COLO668 (cell line): ENCODE results near the gene TSC22D1.
A peak's percentile ranks its signal among the peaks of the same experiment; 100 is the strongest.

Experiments
- DNase-seq: peaks from one replicate; lab custom pipeline; 2025; ENCODE audit not compliant: unreplicated experiment; lab: John Stamatoyannopoulos, UW

TSC22D1 gene

DNA sequence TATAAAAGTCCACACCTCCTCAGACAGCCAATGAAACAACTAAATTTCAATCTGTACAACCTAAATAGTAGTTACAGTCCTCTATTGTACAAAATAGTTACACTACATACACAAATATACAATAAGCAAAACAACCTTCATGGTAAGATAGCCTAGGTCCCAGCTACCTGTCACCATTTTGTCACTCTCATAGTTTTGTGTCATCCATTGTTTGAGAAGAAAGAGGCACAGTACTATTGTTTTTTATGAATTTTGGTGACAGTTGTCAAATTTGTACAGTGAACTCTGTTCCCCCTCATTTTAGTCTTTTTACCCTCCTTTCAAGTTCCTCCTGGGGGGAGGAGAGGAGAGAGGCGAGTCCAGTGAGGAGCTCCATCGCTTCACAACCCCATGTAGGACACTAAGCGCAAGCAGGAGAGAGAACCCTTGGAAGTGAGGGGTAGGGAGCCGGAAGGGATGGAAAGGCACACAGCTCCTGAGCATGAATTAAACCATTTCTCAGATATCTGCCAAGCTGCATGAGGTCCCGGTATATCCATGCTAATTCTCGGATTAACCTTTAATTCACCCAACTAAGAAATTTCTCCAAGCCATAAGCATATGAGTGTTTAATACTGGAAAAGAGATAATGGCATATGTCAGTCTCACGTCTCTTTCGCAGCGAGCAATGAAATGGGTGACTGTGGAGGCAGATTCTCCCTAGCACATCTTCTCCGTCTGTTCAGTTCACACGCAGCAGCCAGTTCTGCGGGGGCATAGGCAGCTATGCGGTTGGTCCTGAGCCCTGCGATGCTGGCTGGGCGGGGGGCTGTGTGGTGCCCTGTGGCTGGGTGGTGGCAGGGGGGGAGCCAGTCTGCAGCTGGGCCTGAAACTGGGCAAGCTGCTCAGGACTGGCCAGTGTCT, 142.0 kb downstream of the TSC22D1 start:
- DNase-seq: no peak

- no peak for DNase-seq
Measured at GRCh38 chr13:44432650-44433049, 143.5 kb downstream of the TSC22D1 start.

GRCh38 chr13:44431150-44431549, 145.0 kb downstream of the TSC22D1 start:
- peak; percentile 61 for DNase-seq

- DNase-seq: no peak
Measured at GRCh38 chr13:44429311-44429710, 146.8 kb downstream of the TSC22D1 start.

DNA sequence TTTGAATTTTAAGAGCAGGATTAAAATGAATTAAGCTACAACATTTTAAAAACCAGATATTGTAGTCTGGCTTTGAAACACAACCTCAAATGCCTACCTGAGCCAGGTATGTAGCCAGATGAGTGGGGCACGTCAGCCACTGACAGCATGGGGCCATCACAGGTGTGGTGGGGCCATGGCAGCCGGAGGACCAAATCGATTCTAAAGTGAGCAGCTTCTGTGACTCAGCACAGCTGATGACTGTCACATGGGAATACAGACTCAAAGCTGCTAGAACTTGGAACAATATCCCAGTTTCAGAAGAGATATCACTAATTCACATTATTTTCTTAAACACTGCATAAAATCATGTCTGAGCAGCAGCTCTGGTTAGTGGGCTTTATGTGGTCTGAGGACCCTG, 149.7 kb downstream of the TSC22D1 start:
- no peak for DNase-seq

DNA sequence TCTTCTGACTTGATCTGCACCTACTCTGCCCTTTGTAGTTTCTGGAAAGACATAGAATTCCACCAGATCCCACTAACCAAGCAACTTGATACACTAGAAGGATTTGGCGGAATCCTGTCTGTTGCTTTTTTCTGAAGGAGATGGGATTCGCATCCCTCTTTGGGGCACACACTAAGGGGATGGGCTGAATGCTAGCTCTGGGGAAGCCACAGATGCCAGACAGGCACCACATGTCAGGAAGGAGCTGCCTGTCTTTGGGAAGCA, 150.4 kb downstream of the TSC22D1 start:
- DNase-seq: no peak

- DNase-seq: peak; percentile 44
Measured at GRCh38 chr13:44425041-44425814, 150.9 kb downstream of the TSC22D1 start.

DNA sequence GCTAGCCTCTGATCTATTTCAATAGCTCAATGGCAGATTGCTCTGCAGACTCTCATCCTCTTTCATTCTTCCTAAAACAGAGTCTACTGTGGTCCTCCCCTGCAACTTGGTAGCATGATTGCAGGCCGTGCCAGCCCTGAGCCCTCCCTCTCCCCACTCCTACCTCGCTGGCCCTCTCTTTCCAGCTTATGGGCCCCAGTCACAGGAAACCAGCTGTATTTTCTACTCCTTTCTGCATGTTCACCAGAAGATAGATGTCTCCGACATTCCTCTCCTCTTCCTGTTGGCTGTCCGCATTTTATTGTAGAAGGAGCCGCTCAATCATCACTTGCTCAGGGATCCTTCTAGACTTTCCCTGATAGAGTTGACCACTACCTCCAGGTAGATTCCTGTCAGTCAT, 152.3 kb downstream of the TSC22D1 start:
- DNase-seq: no peak

GRCh38 chr13:44422755-44423643, 153.1 kb downstream of the TSC22D1 start:
- DNase-seq: peak; percentile 58

DNA sequence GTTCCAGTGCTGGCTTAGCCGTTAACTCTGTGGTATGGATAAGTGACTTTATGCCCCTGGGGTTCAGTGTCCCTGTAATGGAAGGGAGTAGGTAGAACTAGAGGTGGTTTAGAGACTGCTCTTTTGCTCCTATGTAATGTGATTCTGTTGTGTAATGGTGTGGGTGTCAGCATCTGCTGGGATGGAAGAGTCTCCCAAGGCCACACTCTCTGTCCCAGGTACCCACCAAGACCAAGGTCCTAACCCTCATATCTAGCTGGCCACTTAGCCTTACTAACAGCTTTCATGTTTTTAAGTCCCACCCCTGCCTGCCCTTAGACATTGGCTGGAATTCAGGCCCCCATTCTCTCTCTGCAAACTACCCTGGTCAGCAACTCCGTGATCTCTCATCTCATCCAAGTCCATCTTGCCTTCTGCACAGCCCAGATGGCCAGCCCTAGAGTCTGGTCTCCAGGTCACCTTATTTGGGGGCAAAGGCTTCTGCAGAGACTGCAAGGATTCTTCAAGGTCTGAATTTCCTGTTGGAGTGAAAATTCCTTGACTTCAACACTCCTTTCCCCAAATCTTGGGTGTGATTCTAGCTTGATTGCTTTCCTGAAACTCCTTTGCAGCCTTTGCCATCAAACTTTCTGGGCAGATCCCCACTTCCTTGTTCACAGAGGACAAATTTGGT, 154.1 kb downstream of the TSC22D1 start:
- DNase-seq: no peak

- no peak for DNase-seq
Measured at GRCh38 chr13:44420376-44421220, 155.5 kb downstream of the TSC22D1 start.

DNA sequence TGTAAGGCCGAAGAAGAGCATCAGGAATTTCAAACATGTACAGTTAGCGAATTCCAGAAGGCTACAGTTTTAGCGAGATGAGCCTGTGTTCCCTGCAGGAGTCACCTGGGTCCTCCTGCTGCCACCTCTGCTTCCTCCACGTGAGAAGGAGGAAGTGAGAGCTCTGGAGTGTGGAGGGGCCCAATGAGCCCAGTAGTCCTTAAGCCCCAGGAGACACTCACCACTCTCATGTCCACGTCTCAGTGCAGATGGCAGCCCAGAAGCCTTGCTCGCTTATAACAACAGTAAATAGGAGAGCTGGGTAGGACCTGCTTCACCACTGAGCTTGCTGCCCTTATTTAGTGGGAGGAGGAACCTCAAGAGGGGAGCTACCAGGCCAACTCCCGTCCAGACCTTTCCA, 158.3 kb downstream of the TSC22D1 start:
- no peak for DNase-seq

DNA sequence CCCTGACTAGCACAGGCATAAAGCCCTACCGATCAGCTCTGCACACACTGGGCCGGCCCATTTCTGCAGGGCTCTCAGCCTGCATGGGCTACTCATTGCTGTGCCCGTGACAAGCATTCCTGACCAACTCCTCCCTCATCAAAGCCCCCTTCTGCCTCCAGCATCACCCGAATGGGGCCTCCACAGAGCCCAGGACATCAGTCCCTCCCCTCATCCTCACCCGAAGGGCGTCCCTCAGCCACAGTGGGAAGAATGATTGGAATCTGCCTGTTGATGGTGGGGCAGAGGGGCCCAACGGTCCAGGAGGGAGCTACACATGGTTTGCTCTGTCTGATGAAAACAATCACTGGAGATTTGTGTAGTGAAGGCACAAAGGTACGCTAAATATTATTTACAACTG, 158.7 kb downstream of the TSC22D1 start:
- DNase-seq: no peak

DNA sequence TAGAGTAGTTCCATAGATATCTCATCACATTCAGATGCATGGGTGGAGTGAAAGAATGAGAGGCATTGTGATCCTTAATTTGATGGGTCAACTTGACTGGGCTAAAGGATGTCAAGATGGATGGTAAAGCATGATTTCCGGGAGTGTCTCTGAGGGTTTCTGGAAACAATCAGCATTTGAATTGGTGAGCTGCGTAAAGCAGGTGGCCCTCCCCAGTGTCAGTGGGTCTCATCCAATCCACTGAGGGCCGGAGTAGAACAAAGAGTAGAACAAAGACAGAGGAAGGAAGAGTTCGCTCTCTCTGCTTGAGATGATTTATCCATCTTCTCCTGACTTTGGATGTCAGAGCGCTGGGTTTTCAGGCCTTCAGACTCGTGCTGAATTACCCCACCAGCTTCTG, 159.4 kb downstream of the TSC22D1 start:
- no peak for DNase-seq

DNA sequence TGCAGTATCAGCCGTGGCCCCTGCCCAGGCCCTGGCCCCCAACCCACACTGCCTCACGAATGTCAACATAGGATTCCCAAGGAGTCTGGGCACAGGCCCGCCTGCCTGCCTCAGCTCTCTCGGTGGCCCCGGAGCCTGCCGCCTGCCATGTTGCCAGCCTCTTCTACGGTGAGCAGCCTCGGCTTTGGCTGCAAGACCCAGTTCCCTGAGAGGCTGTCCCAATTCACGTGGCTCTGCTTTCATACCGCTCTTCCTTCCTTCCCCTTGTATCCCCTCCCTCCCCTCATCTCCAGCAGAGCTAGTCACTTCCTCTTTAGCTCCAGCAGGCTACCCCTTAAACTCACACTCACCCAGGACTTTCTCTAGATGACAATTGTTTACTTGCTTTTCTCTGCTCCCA, 159.8 kb downstream of the TSC22D1 start:
- DNase-seq: no peak

DNA sequence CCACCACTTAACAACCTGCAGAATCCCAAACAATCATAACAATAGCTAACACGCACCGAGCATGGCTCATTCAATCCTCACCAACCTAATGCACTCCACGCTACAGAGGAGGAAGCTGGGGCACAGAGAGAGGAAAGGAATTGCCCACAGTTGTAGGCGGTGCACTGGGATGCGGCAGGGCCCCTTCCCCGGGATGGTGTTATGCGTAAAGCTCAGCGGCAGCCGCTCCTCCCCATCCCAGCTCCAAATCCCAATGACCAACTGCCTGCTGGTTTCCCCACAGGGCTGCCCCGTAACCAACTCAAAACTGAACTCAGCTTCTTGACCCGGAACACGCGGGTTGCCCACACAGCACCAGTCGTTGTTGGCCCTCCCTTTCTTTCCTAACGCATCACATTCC, 160.3 kb downstream of the TSC22D1 start:
- DNase-seq: no peak

DNA sequence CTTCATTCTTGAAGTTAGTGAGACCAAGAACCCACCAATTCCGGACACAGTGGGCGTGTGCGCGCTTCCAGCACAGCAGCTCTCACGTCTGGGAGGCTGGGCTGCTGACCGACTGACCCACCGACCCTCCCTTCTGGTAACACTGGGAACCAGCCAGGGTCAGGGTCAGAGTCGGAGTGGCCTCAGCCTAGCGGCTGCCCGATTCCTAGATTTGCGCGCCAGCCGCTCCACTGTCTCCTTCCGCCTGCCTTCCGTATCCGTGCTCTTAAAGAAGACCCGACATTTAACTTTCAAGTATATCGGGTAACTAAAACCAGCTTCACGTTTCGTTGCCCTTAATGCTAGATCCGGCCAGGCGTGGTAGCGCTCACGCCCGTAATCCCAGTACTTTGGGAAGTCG, 161.4 kb downstream of the TSC22D1 start:
- no peak for DNase-seq

GRCh38 chr13:44413095-44413494, 163.0 kb downstream of the TSC22D1 start:
- no peak for DNase-seq

DNA sequence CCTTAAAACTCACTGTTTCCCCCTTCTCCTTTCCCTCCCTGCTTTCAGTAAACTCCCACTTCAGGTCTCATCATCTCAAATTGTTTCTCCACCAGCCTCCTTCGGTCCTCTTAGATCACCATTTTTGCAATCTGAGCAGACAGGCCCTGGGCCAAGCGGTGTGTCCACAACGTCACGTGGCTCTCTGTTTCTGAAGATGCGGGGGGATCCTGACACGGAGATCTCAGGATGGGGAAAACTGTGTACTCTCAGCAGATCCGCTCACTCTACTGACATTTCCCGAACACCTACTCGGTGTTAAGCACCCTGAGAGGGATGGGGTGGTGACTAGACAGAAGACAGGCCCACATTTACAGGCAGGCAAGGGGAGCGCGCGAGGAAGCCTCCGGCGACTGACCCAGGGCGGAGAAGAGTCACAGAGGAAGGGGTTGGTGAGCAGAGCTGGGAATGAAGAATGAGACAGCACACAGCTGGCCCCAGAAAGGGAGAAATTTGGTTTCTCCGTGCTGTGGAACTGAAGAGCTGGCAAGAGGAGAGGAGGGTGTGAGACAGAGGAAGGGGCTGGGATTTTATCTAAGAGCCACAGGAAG, 163.7 kb downstream of the TSC22D1 start:
- DNase-seq: no peak

DNA sequence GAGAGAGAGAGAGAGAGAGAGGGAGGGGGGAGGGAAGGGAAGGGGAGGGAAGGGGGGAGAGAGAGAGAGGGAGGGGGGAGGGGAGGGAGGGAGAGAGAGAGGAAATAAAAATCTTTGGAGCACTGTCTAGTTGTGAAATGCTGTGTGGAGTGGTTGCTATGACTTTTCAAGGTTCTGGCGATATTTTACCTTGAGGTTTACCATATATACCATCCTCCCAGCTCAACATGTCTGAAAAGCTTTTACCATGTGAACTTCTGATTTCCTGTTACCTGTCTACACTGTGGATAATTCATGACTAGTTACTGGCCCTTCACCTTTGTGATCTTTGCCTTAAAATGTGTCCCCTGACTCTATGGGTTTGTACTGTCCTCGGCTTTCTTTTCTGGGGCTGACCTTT, 164.3 kb downstream of the TSC22D1 start:
- no peak for DNase-seq
